ENCODE data around the gene WEE1.

Gene WEE1

GRCh38 chr11:9573052-9573774, at the start of gene WEE1:
TSS of gene WEE1 (plus strand) at chr11:9573670. CDS start at chr11:9573934, 264 bp downstream.
- Histone ChIP-seq H3K36me3 (ENCODE audit: control insufficient read depth in 1 of 2, insufficient read depth in 2 of 2, low read length in 2 of 2) (no peaks in the 10 kb centered on the region), H3K9me3 (ENCODE audit: control insufficient read depth in 1 of 2, low read length in 2 of 2) (no peaks in the 10 kb centered on the region), H3K4me1 (ENCODE audit: control insufficient read depth in 1 of 2, insufficient read depth in 2 of 2, low read length in 2 of 2) (peaks cover 30 to 34% of the 10 kb centered on the region in 2 donors), H3K27me3 (ENCODE audit: control insufficient read depth in 1 of 2, insufficient read depth in 2 of 2, low read length in 2 of 2) (no peaks in the 10 kb centered on the region), H3K4me3 (ENCODE audit: low read depth in 1 of 2, low read length in 2 of 2) (peak within 1 kb of the TSS; percentile 71 to 84), H3K27ac (ENCODE audit: low read depth, low read length) (peak within 1 kb of the TSS; percentile 97), H3K9ac (ENCODE audit: low read depth in 1 of 2, low read length in 2 of 2) (peak within 1 kb of the TSS; percentile 87 to 99)

GRCh38 chr11:9524001-9524400, 49.5 kb upstream of the WEE1 start:
- no peaks in the 10 kb centered on the region for H3K27me3 ChIP-seq (ENCODE audit: control insufficient read depth in 1 of 2, insufficient read depth in 2 of 2, low read length in 2 of 2)
- H3K4me1 ChIP-seq (ENCODE audit: control insufficient read depth in 1 of 2, insufficient read depth in 2 of 2, low read length in 2 of 2): peaks cover 22 to 28% of the 10 kb centered on the region in 2 donors
- no peak overlapping the region for H3K4me3 ChIP-seq (ENCODE audit: low read depth in 1 of 2, low read length in 2 of 2)
- no peaks in the 10 kb centered on the region for H3K9me3 ChIP-seq (ENCODE audit: control insufficient read depth in 1 of 2, low read length in 2 of 2)
- no peak overlapping the region for H3K9ac ChIP-seq (ENCODE audit: low read depth in 1 of 2, low read length in 2 of 2)
- H3K27ac ChIP-seq (ENCODE audit: low read depth, low read length): no peak overlapping the region
- H3K36me3 ChIP-seq (ENCODE audit: control insufficient read depth in 1 of 2, insufficient read depth in 2 of 2, low read length in 2 of 2): peaks cover 0 to 3% of the 10 kb centered on the region in 2 donors

- Histone ChIP-seq H3K27ac (ENCODE audit: low read depth, low read length) (no peak overlapping the region), H3K9me3 (ENCODE audit: control insufficient read depth in 1 of 2, low read length in 2 of 2) (no peaks in the 10 kb centered on the region), H3K27me3 (ENCODE audit: control insufficient read depth in 1 of 2, insufficient read depth in 2 of 2, low read length in 2 of 2) (no peaks in the 10 kb centered on the region), H3K4me3 (ENCODE audit: low read depth in 1 of 2, low read length in 2 of 2) (no peak overlapping the region), H3K36me3 (ENCODE audit: control insufficient read depth in 1 of 2, insufficient read depth in 2 of 2, low read length in 2 of 2) (no peaks in the 10 kb centered on the region), H3K9ac (ENCODE audit: low read depth in 1 of 2, low read length in 2 of 2) (no peak overlapping the region), H3K4me1 (ENCODE audit: control insufficient read depth in 1 of 2, insufficient read depth in 2 of 2, low read length in 2 of 2) (peaks cover 33 to 39% of the 10 kb centered on the region in 2 donors)
These were observed 48.4 kb upstream of the WEE1 start for GRCh38 chr11:9525116-9525515.

DNA sequence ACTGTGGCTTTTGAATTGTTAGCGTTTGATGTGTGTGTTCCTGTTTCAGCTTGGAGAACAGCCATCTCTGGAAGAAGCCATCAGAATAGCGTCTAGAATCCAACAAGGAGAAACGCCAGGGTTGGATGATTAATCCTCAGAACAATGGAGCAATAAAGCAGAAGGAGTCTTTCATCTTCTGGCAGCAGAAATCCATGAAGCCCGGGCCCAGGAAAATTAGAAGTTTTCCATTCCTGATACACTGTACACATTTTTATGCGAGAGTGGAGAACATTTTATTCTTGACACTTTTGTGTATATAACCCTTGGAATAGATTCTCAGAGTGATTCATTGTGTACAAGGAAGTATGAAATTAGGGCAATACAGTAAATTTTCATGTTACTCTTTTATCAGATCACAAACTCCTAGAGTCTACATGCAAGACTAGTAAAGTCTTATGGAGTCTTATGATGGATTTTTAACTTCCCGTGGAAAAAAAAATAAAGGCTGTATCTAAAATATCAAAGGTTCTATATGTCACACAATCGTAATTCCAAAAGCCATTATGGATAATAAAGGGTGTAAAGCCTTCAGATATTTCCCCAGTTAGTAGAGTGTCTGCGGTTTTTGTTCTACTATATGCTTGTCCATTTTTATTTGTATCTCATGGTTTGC, 45.9 kb upstream of the WEE1 start:
- Histone ChIP-seq H3K27me3 (ENCODE audit: control insufficient read depth in 1 of 2, insufficient read depth in 2 of 2, low read length in 2 of 2) (no peaks in the 10 kb centered on the region), H3K4me3 (ENCODE audit: low read depth in 1 of 2, low read length in 2 of 2) (no peak overlapping the region), H3K27ac (ENCODE audit: low read depth, low read length) (no peak overlapping the region), H3K9ac (ENCODE audit: low read depth in 1 of 2, low read length in 2 of 2) (no peak overlapping the region), H3K4me1 (ENCODE audit: control insufficient read depth in 1 of 2, insufficient read depth in 2 of 2, low read length in 2 of 2) (peaks cover 47 to 52% of the 10 kb centered on the region in 2 donors), H3K36me3 (ENCODE audit: control insufficient read depth in 1 of 2, insufficient read depth in 2 of 2, low read length in 2 of 2) (no peaks in the 10 kb centered on the region), H3K9me3 (ENCODE audit: control insufficient read depth in 1 of 2, low read length in 2 of 2) (no peaks in the 10 kb centered on the region)

DNA sequence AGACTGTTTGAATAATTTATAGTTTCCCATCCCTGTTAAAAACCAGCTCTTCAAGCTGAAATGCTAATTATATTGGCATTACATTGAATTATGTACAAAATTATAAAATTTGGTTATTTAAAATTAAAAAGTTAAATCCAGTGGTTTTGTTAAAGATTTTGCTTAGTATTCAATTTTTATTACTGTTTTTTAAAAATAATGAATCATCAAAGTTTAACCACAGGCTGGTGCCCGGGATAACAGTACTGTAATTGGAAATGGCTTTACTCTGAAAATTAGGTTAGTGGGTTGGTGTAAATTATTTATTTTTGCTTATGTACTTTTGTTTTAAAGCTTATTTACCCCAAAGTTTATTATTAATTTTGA, 45.4 kb upstream of the WEE1 start:
- Histone ChIP-seq H3K9me3 (ENCODE audit: control insufficient read depth in 1 of 2, low read length in 2 of 2) (no peaks in the 10 kb centered on the region), H3K4me1 (ENCODE audit: control insufficient read depth in 1 of 2, insufficient read depth in 2 of 2, low read length in 2 of 2) (peaks cover 47 to 52% of the 10 kb centered on the region in 2 donors), H3K36me3 (ENCODE audit: control insufficient read depth in 1 of 2, insufficient read depth in 2 of 2, low read length in 2 of 2) (no peaks in the 10 kb centered on the region), H3K9ac (ENCODE audit: low read depth in 1 of 2, low read length in 2 of 2) (no peak overlapping the region), H3K4me3 (ENCODE audit: low read depth in 1 of 2, low read length in 2 of 2) (no peak overlapping the region), H3K27ac (ENCODE audit: low read depth, low read length) (no peak overlapping the region), H3K27me3 (ENCODE audit: control insufficient read depth in 1 of 2, insufficient read depth in 2 of 2, low read length in 2 of 2) (no peaks in the 10 kb centered on the region)

GRCh38 chr11:9528573-9529333, 44.7 kb upstream of the WEE1 start:
- no peaks in the 10 kb centered on the region for H3K9me3 ChIP-seq (ENCODE audit: control insufficient read depth in 1 of 2, low read length in 2 of 2)
- H3K4me1 ChIP-seq (ENCODE audit: control insufficient read depth in 1 of 2, insufficient read depth in 2 of 2, low read length in 2 of 2): peaks cover 47 to 52% of the 10 kb centered on the region in 2 donors
- no peaks in the 10 kb centered on the region for H3K36me3 ChIP-seq (ENCODE audit: control insufficient read depth in 1 of 2, insufficient read depth in 2 of 2, low read length in 2 of 2)
- H3K9ac ChIP-seq (ENCODE audit: low read depth in 1 of 2, low read length in 2 of 2): peak overlapping the region; percentile 0 to 20
- H3K27me3 ChIP-seq (ENCODE audit: control insufficient read depth in 1 of 2, insufficient read depth in 2 of 2, low read length in 2 of 2): no peaks in the 10 kb centered on the region
- no peak overlapping the region for H3K27ac ChIP-seq (ENCODE audit: low read depth, low read length)
- peak overlapping the region in 1 of 2 donors; percentile 29 for H3K4me3 ChIP-seq (ENCODE audit: low read depth in 1 of 2, low read length in 2 of 2)

DNA sequence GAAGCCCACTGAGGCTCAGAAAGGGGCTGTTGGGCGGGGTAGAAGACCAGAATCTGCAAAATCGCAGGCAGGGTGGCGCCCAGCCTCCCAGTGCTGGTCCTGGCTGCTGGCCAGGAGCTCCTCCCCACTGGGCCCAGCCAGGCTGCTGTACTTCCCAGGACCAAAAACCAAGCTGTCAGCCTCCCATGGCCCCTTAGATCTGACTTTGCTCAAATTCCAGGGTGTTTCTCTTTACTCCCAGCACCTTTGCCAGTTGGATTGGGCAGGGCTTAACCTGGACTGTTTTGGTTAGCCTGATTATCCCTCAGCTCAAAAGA, 44.2 kb upstream of the WEE1 start:
- H3K9me3 ChIP-seq (ENCODE audit: control insufficient read depth in 1 of 2, low read length in 2 of 2): no peaks in the 10 kb centered on the region
- H3K4me3 ChIP-seq (ENCODE audit: low read depth in 1 of 2, low read length in 2 of 2): peak overlapping the region in 1 of 2 donors; percentile 29
- peaks cover 47 to 52% of the 10 kb centered on the region in 2 donors for H3K4me1 ChIP-seq (ENCODE audit: control insufficient read depth in 1 of 2, insufficient read depth in 2 of 2, low read length in 2 of 2)
- no peaks in the 10 kb centered on the region for H3K36me3 ChIP-seq (ENCODE audit: control insufficient read depth in 1 of 2, insufficient read depth in 2 of 2, low read length in 2 of 2)
- no peak overlapping the region for H3K27ac ChIP-seq (ENCODE audit: low read depth, low read length)
- peak overlapping the region; percentile 0 to 20 for H3K9ac ChIP-seq (ENCODE audit: low read depth in 1 of 2, low read length in 2 of 2)
- no peaks in the 10 kb centered on the region for H3K27me3 ChIP-seq (ENCODE audit: control insufficient read depth in 1 of 2, insufficient read depth in 2 of 2, low read length in 2 of 2)

DNA sequence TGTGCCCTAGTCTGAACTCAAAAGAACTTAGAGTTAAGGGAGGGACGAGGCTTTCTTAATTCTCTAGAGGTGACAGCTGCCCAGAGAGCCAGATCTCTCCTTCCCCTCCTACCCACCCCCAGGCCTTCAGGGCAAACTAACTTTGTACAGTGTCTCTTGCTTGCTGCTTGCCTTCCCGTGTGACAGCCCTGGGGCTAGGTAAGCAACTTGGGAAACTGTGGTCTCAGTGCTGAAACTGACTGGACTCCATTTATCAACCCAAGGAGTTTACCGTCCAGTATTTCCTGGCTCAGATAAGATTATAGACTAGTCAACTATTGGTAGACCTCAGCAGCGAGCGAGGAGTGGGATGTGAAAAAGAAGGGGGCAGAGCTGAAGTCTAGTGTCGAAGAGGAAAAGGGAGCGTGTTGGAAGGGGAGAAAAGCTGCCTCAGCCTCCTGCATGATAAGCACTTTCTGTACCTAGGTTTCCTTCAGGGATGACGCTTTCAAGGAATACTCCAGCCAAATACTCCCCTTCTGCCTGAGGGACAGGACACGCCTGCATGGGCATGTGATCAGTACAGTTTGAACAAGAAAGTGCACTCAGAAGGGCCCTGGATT, 43.3 kb upstream of the WEE1 start:
- Histone ChIP-seq H3K27me3 (ENCODE audit: control insufficient read depth in 1 of 2, insufficient read depth in 2 of 2, low read length in 2 of 2) (no peaks in the 10 kb centered on the region), H3K36me3 (ENCODE audit: control insufficient read depth in 1 of 2, insufficient read depth in 2 of 2, low read length in 2 of 2) (no peaks in the 10 kb centered on the region), H3K9ac (ENCODE audit: low read depth in 1 of 2, low read length in 2 of 2) (no peak overlapping the region), H3K4me3 (ENCODE audit: low read depth in 1 of 2, low read length in 2 of 2) (no peak overlapping the region), H3K4me1 (ENCODE audit: control insufficient read depth in 1 of 2, insufficient read depth in 2 of 2, low read length in 2 of 2) (peaks cover 41 to 44% of the 10 kb centered on the region in 2 donors), H3K9me3 (ENCODE audit: control insufficient read depth in 1 of 2, low read length in 2 of 2) (no peaks in the 10 kb centered on the region), H3K27ac (ENCODE audit: low read depth, low read length) (no peak overlapping the region)

GRCh38 chr11:9530901-9531625, 42.4 kb upstream of the WEE1 start:
- peaks cover 40 to 41% of the 10 kb centered on the region in 2 donors for H3K4me1 ChIP-seq (ENCODE audit: control insufficient read depth in 1 of 2, insufficient read depth in 2 of 2, low read length in 2 of 2)
- no peak overlapping the region for H3K27ac ChIP-seq (ENCODE audit: low read depth, low read length)
- no peaks in the 10 kb centered on the region for H3K27me3 ChIP-seq (ENCODE audit: control insufficient read depth in 1 of 2, insufficient read depth in 2 of 2, low read length in 2 of 2)
- no peaks in the 10 kb centered on the region for H3K9me3 ChIP-seq (ENCODE audit: control insufficient read depth in 1 of 2, low read length in 2 of 2)
- H3K4me3 ChIP-seq (ENCODE audit: low read depth in 1 of 2, low read length in 2 of 2): no peak overlapping the region
- H3K36me3 ChIP-seq (ENCODE audit: control insufficient read depth in 1 of 2, insufficient read depth in 2 of 2, low read length in 2 of 2): no peaks in the 10 kb centered on the region
- H3K9ac ChIP-seq (ENCODE audit: low read depth in 1 of 2, low read length in 2 of 2): no peak overlapping the region
